Transverse colon (tissue), 4 donors: ENCODE results near the gene FREY1.

ENCODE experiments used
- POLR2AphosphoS5 ChIP-seq, 3 donors: sonication (generic); formaldehyde crosslinking; IDR thresholded peaks; one replicate each; pipeline ENCODE4 v1.6.1; 2016; ENCODE audit warnings: antibody characterized with exemption in 3 of 3
- TF ChIP-seq, protein P1 (sequence below), 5 experiments: fragments of 200-600 bp in 3 of 5; fragments of 450-650 bp in 2 of 5; sonication (generic) in 3 of 5; IDR thresholded peaks; 1 replicate in 2 of 5; 2 replicates in 3 of 5; pipeline ENCODE4 v1.5.1; 2016 to 2017; ENCODE audit warnings: antibody characterized with exemption in 5 of 5, inconsistent platforms in 3 of 5, mild to moderate bottlenecking in 2 of 5, moderate library complexity in 1 of 5

GRCh38 chr11:45889966-45890365 lies 17.1 kb downstream of the FREY1 start:
- TF ChIP-seq, protein P1, sequence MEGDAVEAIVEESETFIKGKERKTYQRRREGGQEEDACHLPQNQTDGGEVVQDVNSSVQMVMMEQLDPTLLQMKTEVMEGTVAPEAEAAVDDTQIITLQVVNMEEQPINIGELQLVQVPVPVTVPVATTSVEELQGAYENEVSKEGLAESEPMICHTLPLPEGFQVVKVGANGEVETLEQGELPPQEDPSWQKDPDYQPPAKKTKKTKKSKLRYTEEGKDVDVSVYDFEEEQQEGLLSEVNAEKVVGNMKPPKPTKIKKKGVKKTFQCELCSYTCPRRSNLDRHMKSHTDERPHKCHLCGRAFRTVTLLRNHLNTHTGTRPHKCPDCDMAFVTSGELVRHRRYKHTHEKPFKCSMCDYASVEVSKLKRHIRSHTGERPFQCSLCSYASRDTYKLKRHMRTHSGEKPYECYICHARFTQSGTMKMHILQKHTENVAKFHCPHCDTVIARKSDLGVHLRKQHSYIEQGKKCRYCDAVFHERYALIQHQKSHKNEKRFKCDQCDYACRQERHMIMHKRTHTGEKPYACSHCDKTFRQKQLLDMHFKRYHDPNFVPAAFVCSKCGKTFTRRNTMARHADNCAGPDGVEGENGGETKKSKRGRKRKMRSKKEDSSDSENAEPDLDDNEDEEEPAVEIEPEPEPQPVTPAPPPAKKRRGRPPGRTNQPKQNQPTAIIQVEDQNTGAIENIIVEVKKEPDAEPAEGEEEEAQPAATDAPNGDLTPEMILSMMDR (IDR thresholded peaks at IDR 0.05): no peak
- no peak for TF ChIP-seq POLR2AphosphoS5 (IDR thresholded peaks at IDR 0.05)
